DND-41 (cell line): ENCODE data around the gene ANKS1B.

ENCODE experiments used
- ATAC-seq: fragments of 200-7000 bp; cut with Tn5 transposase; 3 replicates; pipeline ENCODE4 v1.9.1; 2021; ENCODE audit warnings: low read depth; ENCODE audit not compliant: insufficient read depth
- DNase-seq: peaks from one replicate; pipeline ENCODE4 v3.0.0-alpha.2; 2020
- H2AFZ ChIP-seq: 2 replicates; pipeline ENCODE4 v1.6.0; 2012; ENCODE audit warnings: low read depth, low read length
- H3K27ac ChIP-seq: 2 replicates; pipeline ENCODE4 v1.5.1; 2012; ENCODE audit warnings: low read length, inconsistent platforms
- H3K27me3 ChIP-seq: fragments of 200-600 bp; sonication (generic); 2 replicates; pipeline ENCODE4 v1.6.0; 2012; ENCODE audit warnings: low read length, mild to moderate bottlenecking, inconsistent platforms; ENCODE audit not compliant: insufficient read depth, poor library complexity
- H3K36me3 ChIP-seq: 2 replicates; pipeline ENCODE4 v1.5.1; 2012; ENCODE audit warnings: low read length, inconsistent platforms; ENCODE audit not compliant: insufficient read depth
- H3K4me1 ChIP-seq: 2 replicates; pipeline ENCODE4 v1.5.1; 2012; ENCODE audit warnings: mild to moderate bottlenecking, low read length; ENCODE audit not compliant: insufficient read depth
- H3K4me2 ChIP-seq: 2 replicates; pipeline ENCODE4 v1.6.0; 2012; ENCODE audit warnings: mild to moderate bottlenecking, moderate library complexity, low read length, inconsistent platforms; ENCODE audit not compliant: insufficient read depth
- H3K4me3 ChIP-seq, 2 experiments: fragments of 200-600 bp in 1 of 2; shearing (Covaris generic) in 1 of 2; 2 replicates each; pipeline ENCODE4 v1.5.1; 2012 to 2016; ENCODE audit warnings: inconsistent platforms in 2 of 2, low read length in 2 of 2, mild to moderate bottlenecking in 2 of 2, low read depth in 1 of 2, moderate library complexity in 1 of 2
- H3K79me2 ChIP-seq: 2 replicates; pipeline ENCODE4 v1.6.0; 2012; ENCODE audit warnings: low read length, inconsistent platforms; ENCODE audit not compliant: insufficient read depth
- H3K9ac ChIP-seq: 2 replicates; pipeline ENCODE4 v1.6.0; 2012; ENCODE audit warnings: low read depth, mild to moderate bottlenecking, inconsistent platforms, low read length, moderate library complexity
- H3K9me3 ChIP-seq: 2 replicates; pipeline ENCODE4 v1.5.1; 2012; ENCODE audit warnings: low read length, moderate library complexity, mild to moderate bottlenecking, inconsistent platforms; ENCODE audit not compliant: insufficient read depth, severe bottlenecking
- H4K20me1 ChIP-seq: 2 replicates; pipeline ENCODE4 v1.6.0; 2012; ENCODE audit warnings: low read length; ENCODE audit not compliant: insufficient read depth
- CTCF ChIP-seq: IDR thresholded peaks from 2 replicates; pipeline ENCODE4 v1.5.1; 2012; ENCODE audit warnings: borderline replicate concordance, low read length, moderate library complexity, mild to moderate bottlenecking; ENCODE audit not compliant: poor library complexity, severe bottlenecking; ENCODE audit errors: extremely low read depth
- EZH2 ChIP-seq: IDR thresholded peaks from 3 replicates; pipeline ENCODE4 v1.6.1; 2012; ENCODE audit warnings: borderline replicate concordance, low read depth, mild to moderate bottlenecking, moderate library complexity, low read length, inconsistent platforms; ENCODE audit not compliant: severe bottlenecking

Gene ANKS1B

DNA sequence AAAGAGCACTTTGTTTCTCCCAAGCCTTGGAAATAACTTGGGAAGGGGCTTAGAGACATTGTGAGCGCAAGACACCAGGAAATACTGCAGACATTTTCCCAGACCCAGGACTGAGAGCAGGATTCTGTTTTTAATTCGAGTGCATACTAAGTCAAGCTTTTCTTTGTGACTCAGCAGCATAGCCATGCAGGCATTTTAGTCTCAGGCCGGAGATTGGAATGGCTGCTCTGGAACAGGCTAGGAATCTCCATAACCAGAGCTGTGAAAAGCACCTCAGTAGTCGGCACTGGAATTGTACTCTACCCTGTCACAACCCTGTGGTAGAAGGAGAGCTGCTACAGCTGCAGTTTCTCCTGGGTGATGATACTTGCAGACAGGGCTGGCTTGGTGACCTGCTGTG, 366.1 kb downstream of the ANKS1B start:
- no peak for DNase-seq
- Histone ChIP-seq H3K4me3 (no peak overlapping the region), H3K9me3 (no peaks in the 10 kb centered on the region), H3K27me3 (no peaks in the 10 kb centered on the region), H2AFZ (no peak overlapping the region), H3K36me3 (no peaks in the 10 kb centered on the region), H3K4me2 (no peak overlapping the region), H3K79me2 (no peaks in the 10 kb centered on the region), H3K27ac (no peak overlapping the region), H4K20me1 (no peaks in the 10 kb centered on the region), H3K9ac (no peak overlapping the region), H3K4me1 (no peaks in the 10 kb centered on the region)
- no peak for ATAC-seq
- TF ChIP-seq CTCF: no peak
- TF ChIP-seq EZH2: no peak

GRCh38 chr12:99611599-99611998, 373.1 kb downstream of the ANKS1B start:
- Histone ChIP-seq H3K36me3 (no peaks in the 10 kb centered on the region), H3K9ac (no peak overlapping the region), H3K27me3 (no peaks in the 10 kb centered on the region), H3K9me3 (no peaks in the 10 kb centered on the region), H3K27ac (no peak overlapping the region), H3K79me2 (no peaks in the 10 kb centered on the region), H3K4me1 (no peaks in the 10 kb centered on the region), H3K4me2 (no peak overlapping the region), H3K4me3 (no peak overlapping the region), H4K20me1 (no peaks in the 10 kb centered on the region), H2AFZ (no peak overlapping the region)
- ATAC-seq: no peak
- no peak for TF ChIP-seq CTCF
- no peak for TF ChIP-seq EZH2
- no peak for DNase-seq

- no peak overlapping the region for H3K9ac ChIP-seq
- no peaks in the 10 kb centered on the region for H3K79me2 ChIP-seq
- H3K4me3 ChIP-seq: no peak overlapping the region
- H3K36me3 ChIP-seq: no peaks in the 10 kb centered on the region
- H4K20me1 ChIP-seq: no peaks in the 10 kb centered on the region
- H3K9me3 ChIP-seq: no peaks in the 10 kb centered on the region
- ATAC-seq: no peak
- TF ChIP-seq CTCF (no peak), EZH2 (no peak)
- no peak overlapping the region for H3K27ac ChIP-seq
- no peak for DNase-seq
- H3K4me1 ChIP-seq: no peaks in the 10 kb centered on the region
- no peaks in the 10 kb centered on the region for H3K27me3 ChIP-seq
- no peak overlapping the region for H3K4me2 ChIP-seq
- H2AFZ ChIP-seq: no peak overlapping the region
Measured at GRCh38 chr12:99611117-99611516, 373.6 kb downstream of the ANKS1B start.
